Measurements from ENCODE around the gene COBL.

The COBL gene

GRCh38 chr7:51111241-51111940 lies 205.2 kb downstream of the COBL start:
- no peak for DNase-seq

GRCh38 chr7:51108134-51108533 lies 208.5 kb downstream of the COBL start:
- no peak for DNase-seq

GRCh38 chr7:51104278-51104677 lies 212.3 kb downstream of the COBL start:
- no peak for DNase-seq

GRCh38 chr7:51103718-51104117 lies 212.9 kb downstream of the COBL start:
- DNase-seq: no peak

GRCh38 chr7:51102828-51103227 lies 213.8 kb downstream of the COBL start:
- no peak for DNase-seq

- peak; percentile 58 for DNase-seq
Observed at GRCh38 chr7:51101111-51101757, 215.4 kb downstream of the COBL start.

- DNase-seq: no peak
Observed at GRCh38 chr7:51090411-51090810, 226.2 kb downstream of the COBL start.

GRCh38 chr7:51085034-51085692 lies 231.4 kb downstream of the COBL start:
- DNase-seq: no peak

GRCh38 chr7:51084121-51084520 lies 232.5 kb downstream of the COBL start:
- no peak for DNase-seq

- no peak for DNase-seq
Observed at GRCh38 chr7:51082940-51083533, 233.6 kb downstream of the COBL start.

GRCh38 chr7:51082096-51082840 lies 234.3 kb downstream of the COBL start:
- no peak for DNase-seq

GRCh38 chr7:51081270-51081890 lies 235.2 kb downstream of the COBL start:
- no peak for DNase-seq

GRCh38 chr7:51080622-51081269 lies 235.9 kb downstream of the COBL start:
- DNase-seq: peak; percentile 68

- peak; percentile 44 for DNase-seq
Observed at GRCh38 chr7:51080216-51080615, 236.4 kb downstream of the COBL start.

GRCh38 chr7:51079494-51079893 lies 237.1 kb downstream of the COBL start:
- peak; percentile 86 for DNase-seq

- no peak for DNase-seq
Observed at GRCh38 chr7:51078653-51079052, 238.0 kb downstream of the COBL start.

- DNase-seq: no peak
Observed at GRCh38 chr7:51077987-51078370, 238.6 kb downstream of the COBL start.

- no peak for DNase-seq
Observed at GRCh38 chr7:51077316-51077986, 239.2 kb downstream of the COBL start.

GRCh38 chr7:51075681-51076580 lies 240.7 kb downstream of the COBL start:
- DNase-seq: peak; percentile 44

- DNase-seq: no peak
Observed at GRCh38 chr7:51073171-51073570, 243.4 kb downstream of the COBL start.

Data from NCI-H69 (cell line).